Bone marrow (tissue), 2 donors: Measurements from ENCODE around the gene GBF1.
"Not testable (repeated sequence)": the region's sequence is repeated elsewhere in the genome, so short reads cannot be mapped to it uniquely, and the experiment has no call there.

Experiments used
- DNase-seq, 2 donors: peaks; one replicate each; lab custom pipeline; 2025; lab: John Stamatoyannopoulos, UW

Gene GBF1

GRCh38 chr10:102267748-102268147 is 22.4 kb downstream of the GBF1 start:
- DNase-seq = no peak

GRCh38 chr10:102268375-102268888 is 23.1 kb downstream of the GBF1 start:
- DNase-seq = no peak

DNA sequence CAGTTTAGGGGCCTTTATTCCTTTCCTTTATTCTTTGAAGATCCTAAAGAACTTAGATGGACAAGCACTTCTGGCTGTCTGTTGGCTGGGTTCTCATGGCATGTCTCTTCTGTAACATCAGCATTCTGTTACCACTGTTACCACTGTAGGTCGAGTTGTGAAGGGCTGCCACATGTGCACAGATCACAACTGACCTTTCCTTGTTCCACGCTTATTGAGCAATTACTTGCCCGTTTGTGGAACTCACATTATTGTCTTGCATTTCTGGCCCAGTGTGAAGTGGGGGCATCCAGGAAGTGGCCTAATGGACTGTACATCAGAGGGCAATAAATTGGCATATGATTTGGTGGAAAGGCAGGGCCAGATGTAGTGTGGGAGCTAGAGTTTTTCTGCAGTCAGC is 23.7 kb downstream of the GBF1 start:
- no peak for DNase-seq

DNA sequence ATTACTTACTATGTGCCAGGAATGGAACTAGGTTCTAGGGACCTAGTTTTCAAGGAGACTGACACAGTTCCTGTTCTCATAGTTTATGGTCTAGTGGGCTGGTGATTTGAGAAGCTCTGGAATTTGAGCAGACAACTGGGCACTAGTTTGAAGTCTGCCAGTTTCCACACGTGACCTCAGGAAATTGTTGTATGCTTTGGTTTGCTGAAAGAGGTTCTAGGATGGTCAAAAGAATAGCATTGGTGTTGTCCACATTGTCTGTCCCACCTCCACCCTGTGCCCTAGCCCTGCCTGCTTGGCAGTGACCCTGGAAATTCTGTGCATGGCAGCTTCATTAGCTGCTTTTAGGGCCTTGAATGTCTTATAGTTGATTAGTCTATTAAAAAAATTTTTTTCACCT is 28.7 kb downstream of the GBF1 start:
- no peak for DNase-seq

- no peak for DNase-seq
These were observed 30.0 kb downstream of the GBF1 start for GRCh38 chr10:102275343-102275742.

DNA sequence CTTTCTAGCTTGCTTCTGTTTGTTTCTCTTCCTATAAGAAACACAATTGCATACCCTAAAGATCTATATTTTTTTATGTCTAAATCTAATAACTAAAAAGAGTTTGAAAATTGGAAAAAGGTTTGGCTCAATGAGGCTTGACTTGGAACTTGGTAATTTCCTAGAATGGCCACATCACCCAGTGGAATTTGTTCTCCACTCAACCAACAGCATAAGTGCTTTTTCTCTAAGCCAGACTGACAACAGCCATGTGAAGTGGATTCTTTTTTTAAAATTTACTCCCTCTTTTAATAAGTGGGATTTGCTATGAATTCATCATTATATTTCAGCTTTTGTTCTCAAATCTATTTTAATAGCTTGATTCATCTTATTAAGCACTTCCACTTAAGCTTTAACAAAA is 33.8 kb downstream of the GBF1 start:
- no peak for DNase-seq

DNA sequence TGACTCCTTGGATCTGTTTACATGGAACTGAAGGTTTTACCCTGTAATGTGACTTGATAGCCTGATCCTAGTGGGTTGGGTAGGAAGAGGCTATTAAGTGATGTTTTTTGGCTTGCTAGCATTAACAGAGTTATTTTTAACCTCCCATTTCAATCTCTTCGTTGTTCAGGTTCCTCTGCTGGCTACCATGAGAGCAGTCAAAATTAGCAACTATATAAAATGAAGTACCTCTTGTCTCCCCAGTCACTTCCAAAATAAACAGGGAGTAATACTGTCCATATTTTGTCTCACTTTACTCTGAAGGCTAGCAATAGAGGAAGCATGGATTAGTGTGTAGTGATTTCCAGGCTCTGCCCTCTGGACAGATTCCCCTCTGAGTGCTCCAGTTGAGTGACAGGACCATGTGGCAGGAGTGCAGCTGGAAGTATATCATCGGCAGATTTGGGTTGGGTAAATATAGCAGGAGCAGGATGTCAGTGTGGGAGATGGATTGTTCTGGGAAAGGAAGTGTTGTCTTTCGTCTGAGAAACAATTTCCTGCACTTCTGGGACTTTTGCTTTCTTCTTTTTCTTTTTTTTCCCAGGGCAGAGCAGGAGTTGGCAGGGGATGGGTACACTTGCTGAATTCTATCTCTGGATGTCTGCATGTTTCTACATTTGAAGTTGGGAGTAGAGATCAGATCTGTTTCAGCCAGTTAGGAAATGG is 35.2 kb downstream of the GBF1 start:
- DNase-seq = no peak

DNA sequence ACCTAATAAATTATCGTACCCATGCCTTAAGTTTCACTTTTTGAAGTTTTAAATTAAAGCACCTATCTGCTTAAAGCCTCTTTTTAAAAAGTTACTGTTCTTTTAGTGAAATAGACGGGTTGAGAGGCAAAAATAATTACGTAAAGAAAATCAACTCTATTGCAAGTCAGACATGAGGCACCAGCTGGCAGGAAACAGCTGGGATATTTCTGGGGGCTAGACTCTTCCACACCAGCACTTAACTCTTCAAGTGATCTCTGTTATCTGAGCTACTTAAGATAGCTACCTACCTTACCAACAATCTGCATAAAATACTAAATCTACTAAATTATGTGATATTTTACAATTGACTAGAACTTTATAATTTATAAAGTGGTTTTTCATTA is 35.8 kb downstream of the GBF1 start:
- DNase-seq = peak in 1 of 2 donors; percentile 51

DNA sequence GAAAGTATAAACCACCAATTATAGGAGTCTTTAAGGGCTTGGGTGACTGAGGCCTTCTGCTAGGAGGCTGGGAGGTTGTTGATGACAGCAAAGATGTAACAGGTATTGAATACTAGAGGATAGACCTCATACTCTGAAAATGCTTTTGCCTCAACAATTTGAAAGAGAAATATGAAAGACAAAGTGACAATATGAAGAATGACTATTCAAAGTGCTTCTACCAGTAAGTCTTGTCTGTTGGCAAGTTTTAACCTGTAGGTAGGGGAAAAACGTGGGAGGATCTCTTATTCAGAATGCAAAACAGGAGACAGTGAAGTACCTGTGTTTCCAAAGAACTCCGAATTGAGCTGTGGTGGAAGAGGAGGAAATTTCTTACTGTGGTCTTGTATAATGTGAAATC is 38.2 kb downstream of the GBF1 start:
- DNase-seq = no peak

DNA sequence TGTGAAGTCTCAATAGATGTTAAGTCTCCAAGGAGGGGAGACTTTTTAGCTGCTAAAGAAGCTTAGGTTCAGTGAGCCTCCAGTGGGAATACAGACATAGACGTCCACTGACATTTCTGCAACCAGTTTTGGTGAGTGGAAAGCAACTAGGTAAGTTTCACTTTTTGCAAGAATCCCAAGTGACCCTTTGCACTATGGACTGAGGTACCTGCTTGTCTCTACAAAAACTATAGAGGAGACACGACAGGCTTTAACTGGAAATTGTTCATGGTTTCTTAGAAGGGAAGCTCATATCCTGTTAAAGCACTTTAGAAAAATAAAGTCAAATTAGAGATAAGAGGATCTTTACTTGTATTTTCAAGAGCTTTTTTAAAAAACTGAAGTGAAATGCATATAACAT is 38.6 kb downstream of the GBF1 start:
- no peak for DNase-seq

GRCh38 chr10:102284531-102284930 is 39.2 kb downstream of the GBF1 start:
- DNase-seq = no peak

- DNase-seq = no peak
These were observed 39.8 kb downstream of the GBF1 start for GRCh38 chr10:102285133-102285532.

DNA sequence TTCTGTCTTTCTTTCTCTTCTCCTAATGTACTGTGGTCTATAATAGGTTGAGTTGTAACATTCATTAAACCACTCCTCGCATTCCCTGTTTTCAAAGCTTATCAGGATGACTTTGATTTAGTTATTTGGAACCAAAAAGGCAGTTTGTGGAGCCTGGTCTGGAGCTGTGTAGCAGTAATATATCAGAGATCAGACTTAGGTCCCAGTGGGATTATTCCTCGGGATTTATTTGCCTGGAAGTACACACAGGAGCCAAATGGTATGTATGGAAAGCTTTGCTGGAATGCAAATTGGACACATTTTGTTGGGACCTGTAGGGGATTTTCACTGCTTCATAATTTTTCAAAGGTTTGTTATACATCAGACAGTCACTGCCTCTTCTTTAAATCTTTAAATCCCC is 40.9 kb downstream of the GBF1 start:
- no peak for DNase-seq

GRCh38 chr10:102287538-102287937 is 42.2 kb downstream of the GBF1 start:
- DNase-seq = no peak

- no peak for DNase-seq
These were observed 42.7 kb downstream of the GBF1 start for GRCh38 chr10:102287991-102288390.

DNA sequence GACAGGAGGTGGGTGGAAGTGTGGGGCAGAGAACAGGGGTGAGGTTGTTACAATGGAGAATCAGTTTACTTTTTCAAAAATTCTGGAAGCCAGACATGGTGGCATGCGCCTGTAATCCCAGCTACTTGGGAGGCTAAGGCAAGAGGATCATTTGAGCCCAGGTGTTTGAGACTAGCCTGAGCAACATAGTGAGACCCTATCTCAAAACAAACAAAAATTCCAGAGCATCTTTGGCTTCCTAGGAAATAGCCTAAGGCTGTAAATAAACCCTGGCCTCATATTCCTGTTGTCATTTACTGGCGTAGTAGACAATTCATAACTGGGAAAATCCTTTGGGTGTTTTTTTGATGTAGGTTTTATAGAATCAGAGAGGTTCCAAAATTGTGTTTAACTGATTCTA is 44.0 kb downstream of the GBF1 start:
- no peak for DNase-seq

GRCh38 chr10:102289840-102290239 is 44.5 kb downstream of the GBF1 start:
- DNase-seq = no peak

DNA sequence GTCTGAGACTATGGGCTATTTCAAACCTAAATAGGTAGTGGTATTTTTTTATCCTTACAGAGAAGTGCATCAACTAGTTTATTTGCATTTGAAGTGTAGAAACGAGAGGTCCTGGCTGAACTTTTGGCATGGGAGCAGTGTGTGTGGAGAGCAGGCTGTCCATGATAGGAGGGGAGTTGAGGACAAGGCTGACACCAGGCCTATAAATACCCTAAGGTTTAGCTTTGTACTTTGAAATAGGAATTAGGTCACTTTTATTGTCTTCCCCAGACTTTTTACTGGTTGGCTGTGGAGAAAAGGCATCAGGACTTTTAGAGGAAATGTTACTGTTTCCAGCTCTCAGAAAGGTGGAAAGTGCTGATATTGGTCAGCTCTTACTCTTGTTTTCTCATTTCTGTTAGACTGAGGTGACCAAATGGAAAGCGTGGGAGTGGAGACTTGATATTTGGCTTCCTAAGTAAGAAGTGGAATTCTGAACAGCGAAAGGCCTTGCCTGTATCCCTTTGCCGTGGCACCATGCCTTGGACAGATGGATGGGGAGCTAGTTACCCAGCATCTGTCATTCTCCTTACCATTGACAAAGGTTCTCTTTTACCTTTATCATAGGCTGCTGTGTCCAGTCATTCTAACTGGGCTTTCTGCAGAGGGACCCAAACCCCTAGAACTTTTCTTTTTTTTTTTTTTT is 46.0 kb downstream of the GBF1 start:
- DNase-seq = no peak

DNA sequence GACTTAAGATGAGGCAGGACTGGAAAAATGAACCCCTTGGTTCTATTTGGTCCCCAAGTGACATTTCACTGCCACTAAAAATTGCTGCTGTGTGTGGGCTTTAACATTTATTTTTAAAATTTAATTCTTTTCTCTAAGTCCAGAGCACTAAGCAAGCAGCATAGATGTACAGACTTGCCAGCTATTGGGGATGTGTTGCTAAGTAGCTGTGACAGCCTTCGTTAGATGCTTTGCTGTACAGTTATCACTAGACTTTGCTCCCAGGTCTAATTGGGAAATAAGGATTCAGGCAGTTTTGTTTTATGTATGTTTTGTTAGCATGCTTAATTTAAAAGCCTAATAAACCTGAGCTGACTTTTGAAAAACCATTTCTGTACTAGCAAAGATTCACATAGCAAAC is 51.8 kb downstream of the GBF1 start:
- no peak for DNase-seq

GRCh38 chr10:102298899-102299298 is 53.6 kb downstream of the GBF1 start:
- no peak for DNase-seq

GRCh38 chr10:102299873-102300272 is 54.5 kb downstream of the GBF1 start:
- no peak for DNase-seq

DNA sequence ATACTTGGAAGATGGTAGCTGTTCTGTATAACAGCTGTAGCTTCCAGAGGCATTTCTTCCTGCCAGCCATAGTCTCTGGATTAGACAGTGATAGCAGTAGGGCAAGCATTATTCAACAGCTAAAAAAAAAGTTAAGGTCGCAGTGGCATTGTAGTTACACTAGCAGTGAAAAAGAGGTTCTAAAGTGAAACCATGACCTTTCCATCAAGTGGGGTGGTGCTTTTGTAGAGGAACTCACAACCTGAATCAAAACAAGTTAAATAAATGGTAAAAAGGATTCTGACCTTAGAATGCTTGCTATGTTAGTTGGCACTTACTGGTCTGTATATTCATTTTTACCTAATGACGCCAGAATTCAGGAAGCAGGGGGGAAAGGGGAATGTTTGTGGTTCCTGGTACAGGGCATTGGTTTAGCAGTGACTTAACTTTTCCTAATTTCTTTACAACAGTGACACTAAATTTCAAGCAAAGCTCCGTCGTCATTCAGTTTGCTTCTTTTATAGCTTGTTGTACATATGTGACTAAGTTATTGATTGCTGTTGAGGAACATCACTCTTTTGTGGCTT is 55.0 kb downstream of the GBF1 start:
- DNase-seq = no peak

- not testable (repeated sequence) for DNase-seq
These were observed 55.6 kb downstream of the GBF1 start for GRCh38 chr10:102300912-102301311.
